ENCODE measurements around the gene ZNF511. TPM values are rescaled to one million over a fixed set of nuclear protein-coding genes. Genes with fewer than 3 reads are reported as not detected.

Gene ZNF511
- total and polyA plus RNA-seq, 10 donors = 26.3 to 50.6 (median 30.5) TPM

DNA sequence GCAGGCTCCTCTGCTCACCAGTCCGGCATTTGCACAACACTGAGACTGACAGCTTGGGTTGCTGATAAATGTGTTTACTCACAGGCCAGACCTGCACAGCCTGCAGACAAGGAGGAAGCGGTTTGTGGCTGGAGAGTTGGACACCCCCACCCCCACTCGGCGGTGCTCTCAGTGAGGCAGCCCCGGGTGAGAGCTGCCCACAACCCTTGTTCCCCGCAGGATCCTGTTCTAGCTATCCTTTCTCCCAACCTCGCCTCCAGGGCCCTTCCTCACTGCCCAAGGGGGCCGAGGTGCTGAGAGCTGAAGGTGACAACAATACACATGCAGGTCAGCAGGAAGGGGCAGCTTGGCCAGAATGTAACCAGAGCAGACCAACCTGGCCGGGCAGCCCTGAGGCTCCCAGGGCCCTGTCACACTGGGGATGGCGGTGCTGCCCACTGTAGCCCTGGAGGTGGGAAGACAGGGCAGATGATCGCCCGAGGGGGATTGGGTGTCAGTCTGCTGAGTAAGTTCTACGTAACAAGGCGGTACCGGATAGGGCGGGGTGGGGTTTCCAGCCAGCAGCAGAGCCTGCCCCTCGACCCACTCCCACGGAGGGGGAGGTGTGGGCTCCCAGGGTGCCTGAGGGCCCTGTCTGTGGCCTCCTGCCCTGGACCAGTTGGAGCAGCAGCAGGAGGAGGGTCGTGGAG lies 30.0 kb upstream of the ZNF511 start:
- DNase-seq = peak; percentile 96

DNA sequence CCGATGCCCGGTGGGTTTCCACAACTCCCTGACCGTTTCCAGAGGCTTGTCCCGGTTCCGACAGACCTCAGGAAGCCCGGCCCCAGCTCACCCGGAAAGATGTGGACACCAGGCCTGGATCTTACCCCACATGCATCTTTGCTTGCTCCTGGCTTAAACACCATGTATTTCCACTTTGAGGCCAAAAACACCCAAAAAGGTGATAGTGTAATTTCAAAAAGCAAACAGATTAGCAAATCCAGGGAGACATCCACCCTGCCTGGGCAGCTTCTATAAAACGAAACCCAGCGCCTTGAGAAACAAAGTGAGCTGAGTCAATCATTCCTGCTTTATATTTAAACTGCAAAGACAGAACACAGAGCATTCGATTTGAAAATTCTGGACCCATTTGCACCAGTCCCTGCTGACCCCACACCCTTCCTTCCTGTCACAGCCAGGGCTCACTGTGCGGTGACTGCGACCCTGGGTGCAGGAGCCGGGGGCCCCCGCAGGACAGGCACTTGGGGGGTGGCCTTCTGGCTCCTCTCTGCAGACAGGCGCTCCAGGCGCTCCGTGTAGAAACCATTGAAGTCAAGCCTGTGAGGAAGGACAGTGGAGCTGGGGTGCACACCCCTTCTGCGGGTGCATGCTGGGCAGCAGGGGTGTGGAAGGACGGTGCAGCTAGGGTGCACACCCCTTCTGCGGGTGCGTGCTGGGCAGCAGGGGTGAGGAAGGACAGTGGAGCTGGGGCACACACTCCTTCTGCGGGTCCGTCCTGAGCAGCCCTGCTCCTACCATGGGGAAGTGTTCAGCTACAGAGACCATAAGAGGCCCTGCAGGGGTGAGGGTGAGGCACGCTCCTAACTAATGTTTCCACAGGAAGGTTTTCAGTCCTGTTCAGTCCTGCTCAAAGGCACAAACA lies 29.1 kb upstream of the ZNF511 start:
- H3K4me3 ChIP-seq = peak overlapping the region in 3 of 8 donors; percentile 12 to 72 (median 19)

More for the DNA sequence above, 30.0 kb upstream of the ZNF511 start:
- intact Hi-C loops (cut with DNase I; ENCODE audit: low total_unique reads) = no loop called here
- no peaks in the 10 kb centered on the region for H3K9me3 ChIP-seq
- peaks cover 0 to 32% (median 7%) of the 10 kb centered on the region in 7 donors for H3K27me3 ChIP-seq (replicated peaks in 1 of 7)
- TF ChIP-seq POLR2AphosphoS5 (IDR thresholded peaks at IDR 0.05) (peak; percentile 74 to 86 (median 82)), POLR2A (IDR thresholded peaks at IDR 0.05) (no peak)
- TF ChIP-seq, protein P1, sequence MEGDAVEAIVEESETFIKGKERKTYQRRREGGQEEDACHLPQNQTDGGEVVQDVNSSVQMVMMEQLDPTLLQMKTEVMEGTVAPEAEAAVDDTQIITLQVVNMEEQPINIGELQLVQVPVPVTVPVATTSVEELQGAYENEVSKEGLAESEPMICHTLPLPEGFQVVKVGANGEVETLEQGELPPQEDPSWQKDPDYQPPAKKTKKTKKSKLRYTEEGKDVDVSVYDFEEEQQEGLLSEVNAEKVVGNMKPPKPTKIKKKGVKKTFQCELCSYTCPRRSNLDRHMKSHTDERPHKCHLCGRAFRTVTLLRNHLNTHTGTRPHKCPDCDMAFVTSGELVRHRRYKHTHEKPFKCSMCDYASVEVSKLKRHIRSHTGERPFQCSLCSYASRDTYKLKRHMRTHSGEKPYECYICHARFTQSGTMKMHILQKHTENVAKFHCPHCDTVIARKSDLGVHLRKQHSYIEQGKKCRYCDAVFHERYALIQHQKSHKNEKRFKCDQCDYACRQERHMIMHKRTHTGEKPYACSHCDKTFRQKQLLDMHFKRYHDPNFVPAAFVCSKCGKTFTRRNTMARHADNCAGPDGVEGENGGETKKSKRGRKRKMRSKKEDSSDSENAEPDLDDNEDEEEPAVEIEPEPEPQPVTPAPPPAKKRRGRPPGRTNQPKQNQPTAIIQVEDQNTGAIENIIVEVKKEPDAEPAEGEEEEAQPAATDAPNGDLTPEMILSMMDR (IDR thresholded peaks at IDR 0.05 in 8 of 11, conservative IDR thresholded peaks at IDR 0.05 in 3 of 11) = peak in 1 of 11 experiments; percentile 10
- H3K4me3 ChIP-seq = peak overlapping the region in 4 of 8 donors; percentile 10 to 72 (median 16)
- peaks cover 17 to 73% (median 64%) of the 10 kb centered on the region in 6 donors for H3K4me1 ChIP-seq
- WGBS, 5 donors = 29 to 57% (median 41%) methylated on average over 15 to 19 of the region's 19 CpGs
- peak overlapping the region; percentile 66 to 98 (median 88) for H3K27ac ChIP-seq
- H3K36me3 ChIP-seq = peaks cover 2 to 56% (median 35%) of the 10 kb centered on the region in 6 donors

DNA sequence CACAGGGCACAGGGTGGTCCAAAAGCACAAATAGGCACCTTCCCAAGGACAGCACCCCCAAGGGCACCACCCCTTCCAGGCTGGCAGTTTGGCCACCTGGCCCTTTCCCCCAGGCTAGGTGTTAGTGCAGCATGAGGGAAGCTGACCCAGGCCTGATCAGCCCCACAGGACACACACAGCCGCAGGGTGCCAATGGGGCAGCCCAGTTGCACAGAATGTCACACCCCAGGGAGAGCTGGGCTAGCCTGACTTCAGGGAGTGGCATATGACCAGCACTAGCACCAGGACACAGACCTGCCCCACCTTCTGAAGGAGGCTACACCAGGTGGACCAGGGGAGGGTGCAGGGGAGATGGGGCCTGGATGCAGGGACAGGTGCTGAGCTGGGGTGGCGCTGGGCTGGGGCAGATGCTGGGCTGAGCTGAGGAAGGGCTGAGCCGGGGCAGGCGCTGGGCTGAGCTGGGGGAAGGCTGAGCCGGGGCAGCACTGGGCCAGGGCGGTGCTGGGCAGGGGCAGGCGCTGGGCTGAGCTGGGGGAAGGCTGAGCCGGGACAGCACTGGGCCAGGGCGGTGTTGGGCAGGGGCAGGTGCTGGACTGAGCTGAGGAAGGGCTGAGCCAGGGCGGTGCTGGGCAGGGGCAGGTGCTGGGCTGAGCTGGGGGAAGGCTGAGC lies 28.2 kb upstream of the ZNF511 start:
- intact Hi-C loops (cut with DNase I; ENCODE audit: low total_unique reads) = no loop called here
- whole genome bisulfite sequencing, 5 donors = 89 to 97% (median 96%) methylated on average over 8 to 10 of the region's 10 CpGs
- H3K36me3 ChIP-seq = peaks cover 2 to 70% (median 52%) of the 10 kb centered on the region in 6 donors
- no peak for TF ChIP-seq POLR2AphosphoS5 (IDR thresholded peaks at IDR 0.05)
- no peak for TF ChIP-seq POLR2A (IDR thresholded peaks at IDR 0.05)
- TF ChIP-seq, protein P1 (IDR thresholded peaks at IDR 0.05 in 8 of 11, conservative IDR thresholded peaks at IDR 0.05 in 3 of 11) = no peak
- DNase-seq = peak; percentile 81
- peak overlapping the region in 1 of 8 donors; percentile 72 for H3K4me3 ChIP-seq
- H3K27ac ChIP-seq = peak overlapping the region in 7 of 8 donors; percentile 85 to 98 (median 89)
- H3K27me3 ChIP-seq (replicated peaks in 1 of 7) = peaks cover 0 to 21% (median 7%) of the 10 kb centered on the region in 7 donors
- no peaks in the 10 kb centered on the region for H3K9me3 ChIP-seq
- peaks cover 13 to 55% (median 48%) of the 10 kb centered on the region in 6 donors for H3K4me1 ChIP-seq

More for the DNA sequence above, 29.1 kb upstream of the ZNF511 start:
- Histone ChIP-seq H3K36me3 (peaks cover 2 to 61% (median 43%) of the 10 kb centered on the region in 6 donors), H3K27me3 (replicated peaks in 1 of 7) (peaks cover 0 to 30% (median 7%) of the 10 kb centered on the region in 7 donors), H3K9me3 (no peaks in the 10 kb centered on the region), H3K4me1 (peaks cover 16 to 64% (median 57%) of the 10 kb centered on the region in 6 donors), H3K27ac (peak overlapping the region; percentile 66 to 98 (median 88))
- no peak for TF ChIP-seq POLR2A (IDR thresholded peaks at IDR 0.05)
- TF ChIP-seq, protein P1 (IDR thresholded peaks at IDR 0.05 in 8 of 11, conservative IDR thresholded peaks at IDR 0.05 in 3 of 11) = no peak
- TF ChIP-seq POLR2AphosphoS5 (IDR thresholded peaks at IDR 0.05) = peak in 1 of 3 donors; percentile 66
- peak; percentile 87 for DNase-seq
- intact Hi-C loops (cut with DNase I; ENCODE audit: low total_unique reads) = no loop called here
- 45 to 64% (median 60%) methylated on average over 20 to 24 of the region's 24 CpGs for WGBS, 5 donors
